Keratinocyte (primary cell): ENCODE measurements around the gene REEP3.

Source experiments
- EZH2 ChIP-seq: IDR thresholded peaks from one replicate; pipeline ENCODE4 v1.6.1; 2012; ENCODE audit warnings: inconsistent platforms, mild to moderate bottlenecking, low read length, moderate library complexity
- TF ChIP-seq, protein P1 (sequence below), 3 experiments: IDR thresholded peaks in 1 of 3; conservative IDR thresholded peaks in 1 of 3; optimal IDR thresholded peaks in 1 of 3; 2 replicates in 2 of 3; 3 replicates in 1 of 3; pipeline versions ENCODE3 to v1.5.1; 2011; ENCODE audit warnings: low read length in 3 of 3, mild to moderate bottlenecking in 3 of 3, moderate library complexity in 2 of 3, control low read depth in 1 of 3, inconsistent platforms in 1 of 3; ENCODE audit not compliant: insufficient read depth in 2 of 3; ENCODE audit errors: extremely low read depth in 1 of 3

DNA sequence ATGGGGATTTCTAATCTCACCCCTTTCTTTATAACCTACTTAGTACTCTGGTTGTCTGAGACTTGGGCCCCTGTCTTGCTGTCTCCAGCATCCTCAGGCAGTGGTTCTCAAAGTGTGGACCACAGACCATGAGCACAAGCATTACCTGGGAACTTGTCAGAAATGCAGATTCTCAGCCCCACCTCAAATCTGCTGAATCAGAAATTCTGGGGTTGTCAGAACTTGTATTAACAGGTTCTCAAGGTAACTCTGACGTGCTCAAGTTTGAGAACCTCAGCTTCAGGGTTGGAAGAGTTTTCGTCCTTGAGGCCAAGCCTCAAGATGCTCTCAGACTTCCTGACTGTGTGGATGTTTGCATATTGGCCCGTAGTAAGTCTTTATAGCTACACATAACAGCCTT is 97.4 kb downstream of the REEP3 start:
- TF ChIP-seq, protein P1, sequence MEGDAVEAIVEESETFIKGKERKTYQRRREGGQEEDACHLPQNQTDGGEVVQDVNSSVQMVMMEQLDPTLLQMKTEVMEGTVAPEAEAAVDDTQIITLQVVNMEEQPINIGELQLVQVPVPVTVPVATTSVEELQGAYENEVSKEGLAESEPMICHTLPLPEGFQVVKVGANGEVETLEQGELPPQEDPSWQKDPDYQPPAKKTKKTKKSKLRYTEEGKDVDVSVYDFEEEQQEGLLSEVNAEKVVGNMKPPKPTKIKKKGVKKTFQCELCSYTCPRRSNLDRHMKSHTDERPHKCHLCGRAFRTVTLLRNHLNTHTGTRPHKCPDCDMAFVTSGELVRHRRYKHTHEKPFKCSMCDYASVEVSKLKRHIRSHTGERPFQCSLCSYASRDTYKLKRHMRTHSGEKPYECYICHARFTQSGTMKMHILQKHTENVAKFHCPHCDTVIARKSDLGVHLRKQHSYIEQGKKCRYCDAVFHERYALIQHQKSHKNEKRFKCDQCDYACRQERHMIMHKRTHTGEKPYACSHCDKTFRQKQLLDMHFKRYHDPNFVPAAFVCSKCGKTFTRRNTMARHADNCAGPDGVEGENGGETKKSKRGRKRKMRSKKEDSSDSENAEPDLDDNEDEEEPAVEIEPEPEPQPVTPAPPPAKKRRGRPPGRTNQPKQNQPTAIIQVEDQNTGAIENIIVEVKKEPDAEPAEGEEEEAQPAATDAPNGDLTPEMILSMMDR (optimal IDR thresholded peaks at IDR 0.05 in 1 of 3, IDR thresholded peaks at IDR 0.05 in 1 of 3, conservative IDR thresholded peaks at IDR 0.05 in 1 of 3; ENCODE audit: extremely low read depth in 1 of 3, insufficient read depth in 2 of 3, low read length in 3 of 3) = no peak
- no peak for TF ChIP-seq EZH2
